ENCODE results near the gene ARHGEF6. TPM values are rescaled to one million over a fixed set of nuclear protein-coding genes. Genes with fewer than 3 reads are reported as not detected.

Gene ARHGEF6
- total RNA-seq, 3 donors from 2014 or later, result 43.6 to 120 (median 55.8) TPM

DNA sequence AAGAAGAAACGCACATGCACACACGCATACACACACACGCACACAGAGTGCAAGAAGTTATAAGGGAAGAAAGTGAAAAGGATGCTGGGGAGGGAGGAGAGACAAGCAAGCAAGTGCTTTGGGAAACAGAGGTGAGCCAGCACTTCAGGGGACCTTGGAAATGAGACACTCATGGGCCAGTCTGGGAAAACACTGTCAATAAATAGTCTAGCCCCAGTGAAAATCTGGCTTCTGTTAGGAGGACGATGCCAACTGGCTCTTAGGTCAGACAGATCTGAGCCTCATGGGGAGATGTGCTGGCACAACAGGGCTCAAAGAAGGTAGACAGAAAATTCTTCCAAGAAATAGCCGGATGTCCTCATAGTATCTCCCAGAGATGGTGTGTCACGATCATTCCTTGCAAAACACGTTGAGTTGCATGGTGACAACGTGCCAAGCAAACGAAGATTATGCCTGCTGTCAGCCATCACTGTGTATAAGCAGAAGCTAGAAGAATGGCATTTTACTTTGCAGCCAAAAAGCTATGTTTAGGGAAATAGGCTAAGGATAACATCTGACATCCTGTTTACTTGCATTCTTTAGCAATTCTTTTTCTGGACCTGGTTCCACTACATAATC lies 557 bp upstream of the ARHGEF6 start:
- no peaks in the 10 kb centered on the region for H3K4me1 ChIP-seq
- H3K27ac ChIP-seq, result peak overlapping the region; percentile 41 to 79
- no peaks in the 10 kb centered on the region for H3K36me3 ChIP-seq
- intact Hi-C loops (cut with DNase I; ENCODE audit: low total_unique reads), result no loop called here
- TF ChIP-seq POLR2A (IDR thresholded peaks at IDR 0.05) (no peak), POLR2AphosphoS5 (IDR thresholded peaks at IDR 0.05) (no peak)
- TF ChIP-seq, protein P1, sequence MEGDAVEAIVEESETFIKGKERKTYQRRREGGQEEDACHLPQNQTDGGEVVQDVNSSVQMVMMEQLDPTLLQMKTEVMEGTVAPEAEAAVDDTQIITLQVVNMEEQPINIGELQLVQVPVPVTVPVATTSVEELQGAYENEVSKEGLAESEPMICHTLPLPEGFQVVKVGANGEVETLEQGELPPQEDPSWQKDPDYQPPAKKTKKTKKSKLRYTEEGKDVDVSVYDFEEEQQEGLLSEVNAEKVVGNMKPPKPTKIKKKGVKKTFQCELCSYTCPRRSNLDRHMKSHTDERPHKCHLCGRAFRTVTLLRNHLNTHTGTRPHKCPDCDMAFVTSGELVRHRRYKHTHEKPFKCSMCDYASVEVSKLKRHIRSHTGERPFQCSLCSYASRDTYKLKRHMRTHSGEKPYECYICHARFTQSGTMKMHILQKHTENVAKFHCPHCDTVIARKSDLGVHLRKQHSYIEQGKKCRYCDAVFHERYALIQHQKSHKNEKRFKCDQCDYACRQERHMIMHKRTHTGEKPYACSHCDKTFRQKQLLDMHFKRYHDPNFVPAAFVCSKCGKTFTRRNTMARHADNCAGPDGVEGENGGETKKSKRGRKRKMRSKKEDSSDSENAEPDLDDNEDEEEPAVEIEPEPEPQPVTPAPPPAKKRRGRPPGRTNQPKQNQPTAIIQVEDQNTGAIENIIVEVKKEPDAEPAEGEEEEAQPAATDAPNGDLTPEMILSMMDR (IDR thresholded peaks at IDR 0.05), result no peak
- no peaks in the 10 kb centered on the region for H3K27me3 ChIP-seq
- H3K9me3 ChIP-seq, result no peaks in the 10 kb centered on the region
- H3K4me3 ChIP-seq, result peak overlapping the region; percentile 20 to 55 (median 31)
- no peak for DNase-seq (ENCODE audit: low spot score in 2 of 2)

DNA sequence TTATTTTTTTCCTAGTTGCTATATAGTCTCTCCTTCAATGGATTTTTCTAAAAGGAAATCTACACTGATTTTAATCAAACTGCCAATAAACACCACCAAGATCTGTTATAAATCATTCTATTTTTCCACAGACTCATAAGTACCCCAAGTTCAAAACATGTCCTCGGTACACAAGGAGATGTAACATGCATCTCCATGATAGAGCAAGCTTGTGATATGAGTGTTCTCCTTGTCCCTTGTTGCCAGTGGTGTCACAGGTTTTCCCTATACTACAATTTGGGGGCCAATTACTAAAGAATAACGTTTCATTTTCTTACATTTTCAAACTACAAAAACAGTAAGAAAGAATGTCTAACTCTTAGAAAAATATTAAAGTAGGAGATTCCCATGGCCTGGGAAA lies 491 bp downstream of the ARHGEF6 start:
- intact Hi-C loops (cut with DNase I; ENCODE audit: low total_unique reads), result no loop called here
- H3K9me3 ChIP-seq, result no peaks in the 10 kb centered on the region
- H3K4me1 ChIP-seq, result no peaks in the 10 kb centered on the region
- no peaks in the 10 kb centered on the region for H3K27me3 ChIP-seq
- no peaks in the 10 kb centered on the region for H3K36me3 ChIP-seq
- peak overlapping the region; percentile 20 to 55 (median 31) for H3K4me3 ChIP-seq
- DNase-seq (ENCODE audit: low spot score in 2 of 2), result no peak
- TF ChIP-seq POLR2A (IDR thresholded peaks at IDR 0.05) (no peak), POLR2AphosphoS5 (IDR thresholded peaks at IDR 0.05) (no peak)
- TF ChIP-seq, protein P1 (IDR thresholded peaks at IDR 0.05), result no peak
- peak overlapping the region; percentile 41 to 79 for H3K27ac ChIP-seq

DNA sequence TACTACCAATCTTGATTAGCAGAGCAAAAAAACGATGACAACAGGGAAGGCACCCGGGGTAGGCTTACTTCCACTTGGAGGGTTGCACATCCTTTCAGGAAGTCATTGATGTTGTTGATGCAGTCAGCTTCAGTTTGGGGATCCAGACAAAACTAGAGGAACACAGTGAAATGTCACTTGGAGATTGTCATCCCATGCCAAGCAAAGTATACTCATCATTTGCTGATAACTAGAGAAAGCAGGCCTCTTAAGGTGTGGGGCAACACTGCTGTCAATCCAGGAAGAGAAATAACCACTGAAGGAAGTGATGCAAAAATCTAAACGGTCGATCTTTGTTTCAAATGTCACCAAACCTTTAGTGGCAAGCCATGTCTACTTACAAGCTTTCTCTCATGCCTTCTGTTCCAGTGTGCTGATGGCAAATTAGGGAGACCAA lies 1.4 kb downstream of the ARHGEF6 start:
- Histone ChIP-seq H3K4me3 (peak overlapping the region in 2 of 3 donors; percentile 31 to 55), H3K27me3 (no peaks in the 10 kb centered on the region), H3K27ac (peak overlapping the region; percentile 41 to 79), H3K9me3 (no peaks in the 10 kb centered on the region), H3K4me1 (no peaks in the 10 kb centered on the region), H3K36me3 (no peaks in the 10 kb centered on the region)
- DNase-seq (ENCODE audit: low spot score in 2 of 2), result no peak
- intact Hi-C loops (cut with DNase I; ENCODE audit: low total_unique reads), result no loop called here
- no peak for TF ChIP-seq POLR2A (IDR thresholded peaks at IDR 0.05)
- no peak for TF ChIP-seq POLR2AphosphoS5 (IDR thresholded peaks at IDR 0.05)
- TF ChIP-seq, protein P1 (IDR thresholded peaks at IDR 0.05), result no peak

DNA sequence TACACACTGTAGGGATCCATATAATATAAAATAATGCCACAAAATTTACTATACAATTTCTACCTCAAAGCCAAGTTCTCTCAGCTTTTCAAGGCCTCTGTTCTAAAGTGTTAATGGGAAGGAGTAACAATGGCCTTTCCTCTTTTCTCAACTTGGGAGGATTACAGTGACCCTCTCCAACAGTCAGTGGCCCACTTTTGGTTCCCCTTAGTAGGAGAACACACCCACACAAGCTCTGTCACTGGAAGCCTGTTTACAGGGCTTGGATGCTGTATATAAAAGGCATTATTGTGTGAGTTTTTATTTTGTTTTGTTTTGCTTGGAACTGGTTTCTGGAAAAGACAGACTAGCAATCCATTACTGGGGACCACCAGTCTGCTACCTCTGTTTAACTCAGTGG lies 1.8 kb downstream of the ARHGEF6 start:
- peak overlapping the region; percentile 41 to 79 for H3K27ac ChIP-seq
- DNase-seq (ENCODE audit: low spot score in 2 of 2), result no peak
- no peaks in the 10 kb centered on the region for H3K9me3 ChIP-seq
- no peaks in the 10 kb centered on the region for H3K27me3 ChIP-seq
- no peaks in the 10 kb centered on the region for H3K36me3 ChIP-seq
- no peaks in the 10 kb centered on the region for H3K4me1 ChIP-seq
- intact Hi-C loops (cut with DNase I; ENCODE audit: low total_unique reads), result no loop called here
- peak overlapping the region in 1 of 3 donors; percentile 55 for H3K4me3 ChIP-seq
- TF ChIP-seq POLR2A (IDR thresholded peaks at IDR 0.05) (no peak), POLR2AphosphoS5 (IDR thresholded peaks at IDR 0.05) (no peak)
- TF ChIP-seq, protein P1 (IDR thresholded peaks at IDR 0.05), result no peak

DNA sequence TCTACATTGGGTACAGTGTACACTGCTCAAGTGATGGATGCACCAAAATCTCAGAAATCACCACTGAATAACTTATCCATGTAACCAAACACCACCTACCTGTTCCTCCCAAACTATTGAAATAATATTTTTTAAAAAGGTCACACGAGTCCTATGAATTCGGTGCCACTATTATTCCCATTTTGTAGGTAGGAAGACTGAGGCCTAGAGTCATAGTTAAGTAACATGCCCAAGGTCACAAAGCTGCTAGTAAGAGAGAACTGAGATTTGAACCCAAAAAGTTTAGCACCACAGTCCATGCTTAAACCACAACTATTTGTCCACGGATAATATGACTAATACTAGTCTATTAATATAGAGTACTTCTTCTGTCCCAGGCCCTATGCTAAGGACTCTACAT lies 2.7 kb downstream of the ARHGEF6 start:
- Histone ChIP-seq H3K27ac (no peak overlapping the region), H3K4me1 (no peaks in the 10 kb centered on the region), H3K9me3 (no peaks in the 10 kb centered on the region), H3K36me3 (no peaks in the 10 kb centered on the region), H3K27me3 (no peaks in the 10 kb centered on the region), H3K4me3 (no peak overlapping the region)
- TF ChIP-seq POLR2A (IDR thresholded peaks at IDR 0.05), result no peak
- TF ChIP-seq POLR2AphosphoS5 (IDR thresholded peaks at IDR 0.05), result no peak
- TF ChIP-seq, protein P1 (IDR thresholded peaks at IDR 0.05), result no peak
- DNase-seq (ENCODE audit: low spot score in 2 of 2), result no peak
- intact Hi-C loops (cut with DNase I; ENCODE audit: low total_unique reads), result no loop called here

Data from breast epithelium (tissue), 4 donors.